SK-N-SH treated with all-trans-retinoic acid at 6 μM for 48 hours (cell line): ENCODE data around the gene SSUH2.
"Not testable (repeated sequence)": the region's sequence is repeated elsewhere in the genome, so short reads cannot be mapped to it uniquely, and the experiment has no call there.

Experiments used
- ATAC-seq: fragments of 200-7000 bp; cut with Tn5 transposase; 3 replicates; pipeline ENCODE4 v1.9.1; 2020; ENCODE audit warnings: mild to moderate bottlenecking, moderate library complexity
- BACH2 ChIP-seq: fragments of 250-450 bp; sonication (Bioruptor Pico); IDR thresholded peaks from 2 replicates; pipeline ENCODE4 v1.9.0; 2021; ENCODE audit warnings: mild to moderate bottlenecking, borderline replicate concordance
- CSDC2 ChIP-seq: fragments of 250-450 bp; sonication (Bioruptor Pico); IDR thresholded peaks from 2 replicates; pipeline ENCODE4 v1.5.0; 2020; ENCODE audit warnings: mild to moderate bottlenecking, moderate library complexity
- ESRRG ChIP-seq: fragments of 250-450 bp; sonication (Bioruptor Pico); IDR thresholded peaks from 2 replicates; pipeline ENCODE4 v1.6.1; 2021; ENCODE audit warnings: mild to moderate bottlenecking
- GLIS3 ChIP-seq: fragments of 250-450 bp; sonication (Bioruptor Pico); IDR thresholded peaks from 2 replicates; pipeline ENCODE4 v1.5.0; 2020; ENCODE audit warnings: mild to moderate bottlenecking, moderate library complexity
- ISL1 ChIP-seq: fragments of 250-450 bp; sonication (Bioruptor Pico); IDR thresholded peaks from 2 replicates; pipeline ENCODE4 v2.1.2; 2022; ENCODE audit warnings: mild to moderate bottlenecking, moderate library complexity
- OSR1 ChIP-seq: fragments of 250-450 bp; sonication (Bioruptor Pico); IDR thresholded peaks from 2 replicates; pipeline ENCODE4 v1.8.0; 2022; ENCODE audit warnings: moderate library complexity, mild to moderate bottlenecking, inconsistent platforms
- PATZ1 ChIP-seq: fragments of 250-450 bp; sonication (Bioruptor Pico); IDR thresholded peaks from 2 replicates; pipeline ENCODE4 v1.8.0; 2020; ENCODE audit warnings: mild to moderate bottlenecking, moderate library complexity, borderline replicate concordance
- RARB ChIP-seq: fragments of 250-450 bp; sonication (Bioruptor Pico); IDR thresholded peaks from 2 replicates; pipeline ENCODE4 v1.8.0; 2021; ENCODE audit warnings: mild to moderate bottlenecking, moderate library complexity
- SNAI2 ChIP-seq: fragments of 250-450 bp; sonication (Bioruptor Pico); IDR thresholded peaks from 2 replicates; pipeline ENCODE4 v1.5.0; 2020; ENCODE audit warnings: mild to moderate bottlenecking, moderate library complexity
- TCF4 ChIP-seq: fragments of 250-450 bp; sonication (Bioruptor Pico); IDR thresholded peaks from 2 replicates; pipeline ENCODE4 v1.8.0; 2021; ENCODE audit warnings: mild to moderate bottlenecking, moderate library complexity, borderline replicate concordance
- TOX ChIP-seq: fragments of 250-450 bp; sonication (Bioruptor Pico); IDR thresholded peaks from 2 replicates; pipeline ENCODE4 v1.8.0; 2021; ENCODE audit warnings: mild to moderate bottlenecking, moderate library complexity, borderline replicate concordance
- TSHZ2 ChIP-seq: fragments of 250-450 bp; sonication (Bioruptor Pico); IDR thresholded peaks from 2 replicates; pipeline ENCODE4 v1.5.0; 2020; ENCODE audit warnings: mild to moderate bottlenecking, moderate library complexity
- ZC3H10 ChIP-seq: fragments of 250-450 bp; sonication (Bioruptor Pico); IDR thresholded peaks from 2 replicates; pipeline ENCODE4 v1.5.1; 2021; ENCODE audit warnings: mild to moderate bottlenecking, moderate library complexity
- ZFP30 ChIP-seq: fragments of 450-650 bp; formaldehyde crosslinking; IDR thresholded peaks from 2 replicates; pipeline ENCODE4 v1.5.0; 2022; ENCODE audit warnings: mild to moderate bottlenecking, moderate library complexity
- ZNF565 ChIP-seq: fragments of 450-650 bp; formaldehyde crosslinking; conservative IDR thresholded peaks from 2 replicates; pipeline ENCODE4 v1.5.0; 2020; ENCODE audit warnings: low read depth, mild to moderate bottlenecking, moderate library complexity
- ZNF70 ChIP-seq: fragments of 450-650 bp; formaldehyde crosslinking; IDR thresholded peaks from 2 replicates; pipeline ENCODE4 v1.5.0; 2020; ENCODE audit warnings: mild to moderate bottlenecking, moderate library complexity
- ZNF8 ChIP-seq: fragments of 450-650 bp; formaldehyde crosslinking; IDR thresholded peaks from 2 replicates; pipeline ENCODE4 v1.5.0; 2020; ENCODE audit warnings: mild to moderate bottlenecking, moderate library complexity
- TF ChIP-seq, protein P1 (sequence below): fragments of 250-450 bp; sonication (Bioruptor Pico); IDR thresholded peaks from 2 replicates; pipeline ENCODE4 v1.5.1; 2020; ENCODE audit warnings: low read depth, mild to moderate bottlenecking, moderate library complexity
- TF ChIP-seq, protein P2 (sequence below): fragments of 250-450 bp; sonication (Bioruptor Pico); IDR thresholded peaks from 2 replicates; pipeline ENCODE4 v1.8.0; 2021; ENCODE audit warnings: low read depth, mild to moderate bottlenecking, moderate library complexity, borderline replicate concordance
- TF ChIP-seq, protein P3 (sequence below): fragments of 250-450 bp; sonication (Bioruptor Pico); IDR thresholded peaks from 2 replicates; pipeline ENCODE4 v1.5.1; 2021; ENCODE audit warnings: mild to moderate bottlenecking, moderate library complexity

Gene SSUH2

DNA sequence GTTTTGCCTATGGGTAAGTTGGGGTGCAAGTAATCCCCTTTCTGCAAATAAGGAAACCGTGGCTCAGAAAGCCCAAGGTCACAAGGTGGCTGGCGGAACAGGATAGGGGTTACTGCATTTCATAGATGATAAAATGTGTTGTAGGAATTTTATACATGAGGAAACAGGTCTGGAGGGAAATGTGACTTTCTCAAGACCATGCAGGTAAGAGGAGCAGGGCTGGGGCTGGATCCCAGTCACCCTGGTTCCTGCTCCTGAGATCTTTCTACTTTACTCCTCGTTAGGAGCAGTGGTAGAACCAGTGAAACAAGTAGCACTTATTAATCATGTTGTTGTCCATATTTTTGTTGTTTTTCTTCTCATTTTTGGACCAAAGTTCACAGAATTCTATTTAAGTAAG is 63.2 kb downstream of the SSUH2 start:
- no peak for ATAC-seq
- no peak for TF ChIP-seq TSHZ2 (CRISPR knock-in tag)
- no peak for TF ChIP-seq ISL1
- TF ChIP-seq TOX (CRISPR knock-in tag) = no peak

GRCh38 chr3:8580434-8580833 is 64.2 kb downstream of the SSUH2 start:
- ATAC-seq = not testable (repeated sequence)

DNA sequence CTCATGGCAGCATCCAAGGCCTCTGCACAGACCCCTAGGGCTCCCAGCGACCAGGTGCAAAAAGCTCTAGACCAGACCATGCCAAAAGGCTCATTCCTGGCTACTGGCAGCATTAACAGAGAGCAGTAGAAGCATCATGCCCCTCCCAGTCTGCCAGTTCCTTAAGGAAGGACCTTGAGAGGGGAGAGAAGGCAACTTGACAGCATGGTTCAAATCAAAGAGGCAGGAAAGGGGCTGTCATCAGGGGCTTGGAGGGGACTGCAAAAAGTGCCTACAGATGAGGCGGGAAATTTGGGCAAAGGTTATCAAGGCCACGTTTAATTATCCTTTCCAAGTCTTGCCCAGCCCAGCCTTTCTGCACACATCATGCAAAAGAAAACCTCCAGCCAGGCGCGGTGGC is 64.7 kb downstream of the SSUH2 start:
- no peak for ATAC-seq

DNA sequence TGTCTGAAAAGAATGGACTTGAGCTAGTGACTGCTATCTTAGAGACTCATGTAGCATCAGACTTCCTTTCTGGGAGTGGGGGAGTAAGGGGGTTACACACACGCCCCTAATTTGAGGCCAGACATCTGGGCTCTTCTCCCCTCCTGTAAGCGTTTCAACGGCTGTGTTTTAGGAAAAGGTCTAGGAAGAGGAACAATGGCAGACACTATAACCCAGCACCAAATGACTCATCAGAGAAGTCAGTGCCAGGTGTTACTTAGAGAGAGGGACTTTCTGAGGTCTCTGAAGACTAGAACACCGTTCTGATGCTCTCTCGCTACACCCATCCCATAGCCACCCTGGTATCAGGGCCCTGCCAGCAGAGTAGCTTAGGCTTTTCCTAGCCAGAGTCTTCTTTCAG is 65.5 kb downstream of the SSUH2 start:
- TF ChIP-seq ZNF8 (no peak), SNAI2 (CRISPR knock-in tag) (no peak), RARB (CRISPR knock-in tag) (no peak), ISL1 (no peak), TOX (CRISPR knock-in tag) (no peak), ESRRG (no peak), BACH2 (no peak), GLIS3 (CRISPR knock-in tag) (no peak)
- TF ChIP-seq, protein P1, sequence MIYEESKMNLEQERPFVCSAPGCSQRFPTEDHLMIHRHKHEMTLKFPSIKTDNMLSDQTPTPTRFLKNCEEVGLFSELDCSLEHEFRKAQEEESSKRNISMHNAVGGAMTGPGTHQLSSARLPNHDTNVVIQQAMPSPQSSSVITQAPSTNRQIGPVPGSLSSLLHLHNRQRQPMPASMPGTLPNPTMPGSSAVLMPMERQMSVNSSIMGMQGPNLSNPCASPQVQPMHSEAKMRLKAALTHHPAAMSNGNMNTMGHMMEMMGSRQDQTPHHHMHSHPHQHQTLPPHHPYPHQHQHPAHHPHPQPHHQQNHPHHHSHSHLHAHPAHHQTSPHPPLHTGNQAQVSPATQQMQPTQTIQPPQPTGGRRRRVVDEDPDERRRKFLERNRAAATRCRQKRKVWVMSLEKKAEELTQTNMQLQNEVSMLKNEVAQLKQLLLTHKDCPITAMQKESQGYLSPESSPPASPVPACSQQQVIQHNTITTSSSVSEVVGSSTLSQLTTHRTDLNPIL (CRISPR knock-in tag) = no peak
- TF ChIP-seq, protein P2, sequence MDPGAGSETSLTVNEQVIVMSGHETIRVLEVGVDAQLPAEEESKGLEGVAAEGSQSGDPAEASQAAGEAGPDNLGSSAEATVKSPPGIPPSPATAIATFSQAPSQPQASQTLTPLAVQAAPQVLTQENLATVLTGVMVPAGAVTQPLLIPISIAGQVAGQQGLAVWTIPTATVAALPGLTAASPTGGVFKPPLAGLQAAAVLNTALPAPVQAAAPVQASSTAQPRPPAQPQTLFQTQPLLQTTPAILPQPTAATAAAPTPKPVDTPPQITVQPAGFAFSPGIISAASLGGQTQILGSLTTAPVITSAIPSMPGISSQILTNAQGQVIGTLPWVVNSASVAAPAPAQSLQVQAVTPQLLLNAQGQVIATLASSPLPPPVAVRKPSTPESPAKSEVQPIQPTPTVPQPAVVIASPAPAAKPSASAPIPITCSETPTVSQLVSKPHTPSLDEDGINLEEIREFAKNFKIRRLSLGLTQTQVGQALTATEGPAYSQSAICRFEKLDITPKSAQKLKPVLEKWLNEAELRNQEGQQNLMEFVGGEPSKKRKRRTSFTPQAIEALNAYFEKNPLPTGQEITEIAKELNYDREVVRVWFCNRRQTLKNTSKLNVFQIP = no peak
- TF ChIP-seq, protein P3, sequence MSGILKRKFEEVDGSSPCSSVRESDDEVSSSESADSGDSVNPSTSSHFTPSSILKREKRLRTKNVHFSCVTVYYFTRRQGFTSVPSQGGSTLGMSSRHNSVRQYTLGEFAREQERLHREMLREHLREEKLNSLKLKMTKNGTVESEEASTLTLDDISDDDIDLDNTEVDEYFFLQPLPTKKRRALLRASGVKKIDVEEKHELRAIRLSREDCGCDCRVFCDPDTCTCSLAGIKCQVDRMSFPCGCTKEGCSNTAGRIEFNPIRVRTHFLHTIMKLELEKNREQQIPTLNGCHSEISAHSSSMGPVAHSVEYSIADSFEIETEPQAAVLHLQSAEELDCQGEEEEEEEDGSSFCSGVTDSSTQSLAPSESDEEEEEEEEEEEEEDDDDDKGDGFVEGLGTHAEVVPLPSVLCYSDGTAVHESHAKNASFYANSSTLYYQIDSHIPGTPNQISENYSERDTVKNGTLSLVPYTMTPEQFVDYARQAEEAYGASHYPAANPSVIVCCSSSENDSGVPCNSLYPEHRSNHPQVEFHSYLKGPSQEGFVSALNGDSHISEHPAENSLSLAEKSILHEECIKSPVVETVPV (CRISPR knock-in tag) = no peak
- ATAC-seq = no peak

More for the DNA sequence above, 64.7 kb downstream of the SSUH2 start:
- TF ChIP-seq ZC3H10 (CRISPR knock-in tag) (no peak), RARB (CRISPR knock-in tag) (no peak), SNAI2 (CRISPR knock-in tag) (no peak), ZNF8 (no peak), GLIS3 (CRISPR knock-in tag) (no peak)
- TF ChIP-seq, protein P3 (CRISPR knock-in tag) = no peak

GRCh38 chr3:8578282-8578681 is 66.3 kb downstream of the SSUH2 start:
- no peak for ATAC-seq
- TF ChIP-seq TCF4 (CRISPR knock-in tag) = no peak
- no peak for TF ChIP-seq ISL1
- TF ChIP-seq GLIS3 (CRISPR knock-in tag) = no peak
- TF ChIP-seq CSDC2 (CRISPR knock-in tag) = no peak
- no peak for TF ChIP-seq SNAI2 (CRISPR knock-in tag)
- TF ChIP-seq OSR1 (CRISPR knock-in tag) = no peak
- no peak for TF ChIP-seq ZNF565 (CRISPR knock-in tag)
- no peak for TF ChIP-seq PATZ1
- no peak for TF ChIP-seq ZNF8
- no peak for TF ChIP-seq ZNF70 (CRISPR knock-in tag)
- TF ChIP-seq ZFP30 = no peak
- TF ChIP-seq ESRRG = no peak
- no peak for TF ChIP-seq RARB (CRISPR knock-in tag)
